Measurements from ENCODE around the gene IL17RD.
A peak's percentile ranks its signal among the peaks of the same experiment; 100 is the strongest.
"Not testable (repeated sequence)": the region's sequence is repeated elsewhere in the genome, so short reads cannot be mapped to it uniquely, and the experiment has no call there.

Gene IL17RD

GRCh38 chr3:57093489-57093888 lies 71.7 kb downstream of the IL17RD start:
- DNase-seq (ENCODE audit: low spot score): no peak

GRCh38 chr3:57091521-57092273 lies 73.5 kb downstream of the IL17RD start:
- no peak for DNase-seq (ENCODE audit: low spot score)

- DNase-seq (ENCODE audit: low spot score): no peak
These were observed 76.1 kb downstream of the IL17RD start for GRCh38 chr3:57089043-57089442.

- DNase-seq (ENCODE audit: low spot score): no peak
These were observed 76.7 kb downstream of the IL17RD start for GRCh38 chr3:57088503-57088902.

- DNase-seq (ENCODE audit: low spot score): no peak
These were observed 77.6 kb downstream of the IL17RD start for GRCh38 chr3:57087361-57088092.

- DNase-seq (ENCODE audit: low spot score): no peak
These were observed 79.0 kb downstream of the IL17RD start for GRCh38 chr3:57086201-57086600.

GRCh38 chr3:57085211-57085610 lies 79.9 kb downstream of the IL17RD start:
- no peak for DNase-seq (ENCODE audit: low spot score)

GRCh38 chr3:57083266-57083995 lies 81.7 kb downstream of the IL17RD start:
- not testable (repeated sequence) for DNase-seq (ENCODE audit: low spot score)

- DNase-seq (ENCODE audit: low spot score): no peak
These were observed 82.7 kb downstream of the IL17RD start for GRCh38 chr3:57082481-57082880.

- DNase-seq (ENCODE audit: low spot score): no peak
These were observed 84.0 kb downstream of the IL17RD start for GRCh38 chr3:57081173-57081572.

- peak; percentile 29 for DNase-seq (ENCODE audit: low spot score)
These were observed 85.0 kb downstream of the IL17RD start for GRCh38 chr3:57080171-57080570.

- DNase-seq (ENCODE audit: low spot score): no peak
These were observed 85.7 kb downstream of the IL17RD start for GRCh38 chr3:57079474-57079831.

- peak; percentile 95 for DNase-seq (ENCODE audit: low spot score)
These were observed 86.3 kb downstream of the IL17RD start for GRCh38 chr3:57078635-57079473.

GRCh38 chr3:57078344-57078634 lies 86.9 kb downstream of the IL17RD start:
- DNase-seq (ENCODE audit: low spot score): peak; percentile 41

- no peak for DNase-seq (ENCODE audit: low spot score)
These were observed 87.4 kb downstream of the IL17RD start for GRCh38 chr3:57077630-57078343.

- DNase-seq (ENCODE audit: low spot score): no peak
These were observed 88.7 kb downstream of the IL17RD start for GRCh38 chr3:57076422-57076951.

- DNase-seq (ENCODE audit: low spot score): no peak
These were observed 91.0 kb downstream of the IL17RD start for GRCh38 chr3:57074135-57074534.

- no peak for DNase-seq (ENCODE audit: low spot score)
These were observed 91.5 kb downstream of the IL17RD start for GRCh38 chr3:57073628-57074027.

GRCh38 chr3:57069503-57069902 lies 95.7 kb downstream of the IL17RD start:
- no peak for DNase-seq (ENCODE audit: low spot score)

GRCh38 chr3:57068437-57069089 lies 96.6 kb downstream of the IL17RD start:
- DNase-seq (ENCODE audit: low spot score): no peak

GRCh38 chr3:57066471-57066870 lies 98.7 kb downstream of the IL17RD start:
- no peak for DNase-seq (ENCODE audit: low spot score)
